GM13977 (cell line): Measurements from ENCODE around the gene AOAH.
A peak's percentile ranks its signal among the peaks of the same experiment; 100 is the strongest.

Experiments
- DNase-seq: peaks from one replicate; pipeline ENCODE4 v3.0.0; 2012; ENCODE audit warnings: low spot score
- in situ Hi-C: fragments of 300-500 bp; cut with MboI; formaldehyde crosslinking; loops from one replicate; pipeline ENCODE4 v1.12.0; 2022; ENCODE audit warnings: low sequenced_read_pairs, low pct_unique_long_range_greater_than_20kb, mixed read lengths, inconsistent platforms; ENCODE audit not compliant: unreplicated experiment
- TF ChIP-seq, protein P1 (sequence below): IDR thresholded peaks from 2 replicates; pipeline ENCODE4 v1.5.1; 2012; ENCODE audit warnings: mild to moderate bottlenecking, control low read depth; ENCODE audit not compliant: insufficient read depth; ENCODE audit errors: extremely low read depth, missing control alignments

Gene AOAH

DNA sequence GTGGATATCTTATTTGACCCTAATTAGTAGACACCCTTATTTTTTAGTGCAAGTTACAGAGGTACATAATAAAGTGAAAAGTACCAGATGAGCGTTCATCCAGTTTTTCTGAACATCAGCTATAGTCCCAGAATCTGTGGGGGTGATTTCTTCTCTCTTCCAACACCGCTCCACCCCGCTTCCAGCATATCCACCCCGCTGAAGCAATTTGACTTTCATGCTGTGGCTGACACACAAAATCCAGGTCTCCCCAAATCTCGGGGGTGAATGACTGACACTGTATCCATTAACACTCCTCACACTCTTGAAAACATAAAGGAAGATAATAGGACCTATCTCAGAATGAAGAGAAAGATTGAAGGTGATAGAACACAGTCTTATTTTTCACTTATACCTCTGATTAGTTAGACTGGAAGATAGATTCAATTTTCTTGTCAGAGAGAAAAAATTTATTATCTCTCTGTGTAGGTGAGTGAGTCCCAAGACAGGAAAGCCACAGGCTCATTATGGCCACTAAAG is 191.3 kb downstream of the AOAH start:
- in situ Hi-C loops, result no loop called here
- DNase-seq, result no peak
- TF ChIP-seq, protein P1, sequence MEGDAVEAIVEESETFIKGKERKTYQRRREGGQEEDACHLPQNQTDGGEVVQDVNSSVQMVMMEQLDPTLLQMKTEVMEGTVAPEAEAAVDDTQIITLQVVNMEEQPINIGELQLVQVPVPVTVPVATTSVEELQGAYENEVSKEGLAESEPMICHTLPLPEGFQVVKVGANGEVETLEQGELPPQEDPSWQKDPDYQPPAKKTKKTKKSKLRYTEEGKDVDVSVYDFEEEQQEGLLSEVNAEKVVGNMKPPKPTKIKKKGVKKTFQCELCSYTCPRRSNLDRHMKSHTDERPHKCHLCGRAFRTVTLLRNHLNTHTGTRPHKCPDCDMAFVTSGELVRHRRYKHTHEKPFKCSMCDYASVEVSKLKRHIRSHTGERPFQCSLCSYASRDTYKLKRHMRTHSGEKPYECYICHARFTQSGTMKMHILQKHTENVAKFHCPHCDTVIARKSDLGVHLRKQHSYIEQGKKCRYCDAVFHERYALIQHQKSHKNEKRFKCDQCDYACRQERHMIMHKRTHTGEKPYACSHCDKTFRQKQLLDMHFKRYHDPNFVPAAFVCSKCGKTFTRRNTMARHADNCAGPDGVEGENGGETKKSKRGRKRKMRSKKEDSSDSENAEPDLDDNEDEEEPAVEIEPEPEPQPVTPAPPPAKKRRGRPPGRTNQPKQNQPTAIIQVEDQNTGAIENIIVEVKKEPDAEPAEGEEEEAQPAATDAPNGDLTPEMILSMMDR, result no peak

DNA sequence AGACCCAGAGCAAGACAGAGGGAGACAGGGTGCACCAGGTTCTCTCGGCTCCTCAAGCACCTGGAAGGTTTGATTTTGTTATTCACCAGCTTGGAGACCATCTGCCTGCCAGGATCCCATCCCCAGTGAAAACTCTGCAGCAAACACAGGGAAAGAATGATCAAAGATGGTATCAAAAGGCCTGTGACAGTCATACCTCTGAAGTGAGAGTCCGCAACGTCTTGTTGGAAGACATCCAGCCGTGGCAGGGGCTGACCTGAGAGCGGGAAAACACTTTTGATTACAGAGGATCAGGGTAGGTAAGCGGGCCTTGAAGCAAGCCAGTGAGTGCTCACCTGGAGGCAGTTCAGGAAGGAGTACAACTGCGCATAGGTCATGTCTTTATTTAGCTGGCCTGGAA is 192.3 kb downstream of the AOAH start:
- in situ Hi-C loops, result no loop called here
- TF ChIP-seq, protein P1, result no peak
- DNase-seq, result no peak

DNA sequence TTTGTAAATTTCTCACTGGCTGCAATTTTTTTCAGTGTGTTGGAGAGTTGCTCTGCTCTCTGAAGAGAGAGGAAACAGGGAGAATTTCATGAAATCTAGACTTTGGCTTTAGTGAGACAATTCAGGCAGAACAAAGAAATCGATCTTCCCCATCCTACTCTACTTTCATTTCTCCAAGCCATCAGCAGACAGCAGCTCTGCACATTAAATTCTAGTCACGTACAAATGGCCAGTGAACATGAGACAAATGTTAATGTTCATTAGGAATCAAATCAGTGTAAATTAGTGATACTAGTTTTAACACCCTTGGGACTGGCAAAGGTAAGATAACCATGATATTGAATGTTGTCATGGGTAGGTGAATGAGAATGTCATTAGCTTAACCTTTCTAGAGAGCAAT is 193.8 kb downstream of the AOAH start:
- in situ Hi-C loops, result no loop called here
- no peak for DNase-seq
- TF ChIP-seq, protein P1, result no peak

DNA sequence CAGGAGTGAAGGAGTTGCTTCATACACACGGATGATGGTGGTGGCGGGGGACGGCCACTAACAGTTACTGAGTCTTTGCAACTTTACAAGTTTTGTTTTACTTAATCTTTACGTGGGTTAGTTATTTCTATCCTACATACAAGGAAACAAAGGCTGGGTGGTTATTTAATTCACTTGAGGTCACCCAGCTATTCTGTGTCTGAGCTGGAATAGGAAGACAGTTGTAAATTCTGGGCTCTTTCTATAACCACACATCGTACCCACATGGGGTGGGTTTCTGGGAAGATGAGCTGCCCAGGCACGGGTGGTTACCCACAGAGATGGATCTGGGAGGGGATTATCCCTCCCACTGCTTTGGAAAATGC is 196.8 kb downstream of the AOAH start:
- DNase-seq, result no peak
- in situ Hi-C loops, result no loop called here
- TF ChIP-seq, protein P1, result no peak

DNA sequence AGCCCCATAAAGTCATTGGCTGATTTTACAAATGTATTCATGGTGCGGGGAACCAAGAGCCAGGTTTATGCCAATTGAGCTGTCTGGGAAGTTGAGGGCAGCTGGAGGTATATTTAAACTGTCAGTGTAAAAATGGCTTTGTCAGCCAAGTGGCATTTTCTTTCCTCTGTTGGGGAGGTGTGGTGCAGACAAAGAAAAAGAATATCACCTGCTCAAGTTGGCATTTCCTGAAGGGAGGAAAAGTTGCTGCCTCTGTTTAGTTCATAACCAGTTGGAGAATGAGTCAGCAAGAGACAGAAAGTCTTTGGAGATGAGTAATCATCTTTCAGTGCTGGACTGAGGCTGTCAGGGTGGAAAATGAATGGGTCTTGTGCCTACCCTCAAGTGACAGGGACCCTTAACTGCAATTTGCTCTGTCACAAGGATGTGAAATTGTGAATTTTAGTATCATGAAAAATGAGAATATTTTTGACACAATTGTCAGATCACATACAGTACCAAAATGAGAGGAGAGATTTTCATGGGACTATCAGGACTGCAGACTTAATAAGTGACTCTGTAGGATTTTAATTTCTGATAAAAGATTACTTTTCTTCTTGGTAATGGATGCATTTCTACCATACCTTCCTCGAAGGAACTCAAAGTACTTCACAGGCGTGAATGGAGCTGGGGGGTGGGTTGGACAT is 197.3 kb downstream of the AOAH start:
- peak; percentile 48 for DNase-seq
- in situ Hi-C loops, result no loop called here
- TF ChIP-seq, protein P1, result no peak

DNA sequence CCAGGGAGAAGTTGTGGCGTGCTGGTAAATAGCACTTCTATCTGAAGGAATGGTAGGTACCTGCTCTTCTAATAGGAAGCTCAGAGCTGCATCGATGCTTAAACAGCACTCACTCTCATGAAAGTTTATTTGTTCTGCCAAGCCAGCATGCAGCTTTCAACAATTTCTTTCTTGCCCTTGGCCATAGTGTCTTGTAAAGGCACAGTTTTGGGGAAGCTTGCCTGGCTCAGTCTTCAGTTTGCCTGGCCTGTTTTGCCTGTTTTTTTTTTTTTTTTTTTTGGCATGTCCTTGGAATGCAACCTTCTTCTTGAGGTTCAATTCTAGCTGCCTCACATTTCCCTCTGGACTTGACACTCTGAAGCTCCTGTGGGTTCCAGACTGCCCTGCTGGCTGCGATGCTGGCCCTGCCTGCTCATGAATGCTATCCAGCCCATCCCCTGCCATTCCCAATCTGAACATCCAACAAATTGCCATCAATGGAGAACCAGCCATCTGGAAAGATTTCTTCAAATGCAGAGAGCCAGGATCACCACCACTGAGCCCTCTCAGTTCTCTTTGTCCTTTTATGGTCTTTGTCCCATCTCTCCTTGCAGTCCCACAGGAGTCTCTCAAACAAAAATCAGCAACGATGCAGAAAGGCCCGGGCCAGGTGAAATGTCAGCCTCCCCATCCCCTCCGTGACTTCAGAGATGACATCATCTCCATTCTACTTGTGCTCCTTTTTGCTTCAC is 200.8 kb downstream of the AOAH start:
- TF ChIP-seq, protein P1, result no peak
- in situ Hi-C loops, result no loop called here
- no peak for DNase-seq
